ENCODE data around the gene PARP12.

PARP12 gene

DNA sequence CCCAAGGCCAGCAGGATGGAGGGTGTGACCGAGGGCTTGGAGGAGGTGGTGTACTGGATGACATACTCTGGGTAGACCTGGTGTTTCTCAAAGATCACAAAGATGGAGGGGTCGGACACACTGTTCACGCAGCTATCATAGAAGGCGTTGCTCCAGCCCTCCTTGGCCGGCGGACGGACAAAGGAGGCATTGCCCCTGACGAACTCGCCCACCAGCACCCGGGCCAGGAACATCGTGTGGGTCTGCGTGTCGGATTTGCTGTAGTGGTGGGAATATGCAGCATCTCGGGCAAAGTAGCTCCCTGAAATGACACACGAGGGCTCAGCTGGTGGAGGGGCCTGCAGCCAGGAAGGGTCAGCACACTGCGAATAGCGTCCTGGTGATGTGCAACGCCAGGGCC is 38.2 kb downstream of the PARP12 start:
- no peak for DNase-seq (ENCODE audit: low read depth in 2 of 2)
- no peak overlapping the region for H3K4me3 ChIP-seq (replicated peaks in 1 of 2; ENCODE audit: low read depth in 2 of 2, low read length in 2 of 2)
- TF ChIP-seq, protein P1, sequence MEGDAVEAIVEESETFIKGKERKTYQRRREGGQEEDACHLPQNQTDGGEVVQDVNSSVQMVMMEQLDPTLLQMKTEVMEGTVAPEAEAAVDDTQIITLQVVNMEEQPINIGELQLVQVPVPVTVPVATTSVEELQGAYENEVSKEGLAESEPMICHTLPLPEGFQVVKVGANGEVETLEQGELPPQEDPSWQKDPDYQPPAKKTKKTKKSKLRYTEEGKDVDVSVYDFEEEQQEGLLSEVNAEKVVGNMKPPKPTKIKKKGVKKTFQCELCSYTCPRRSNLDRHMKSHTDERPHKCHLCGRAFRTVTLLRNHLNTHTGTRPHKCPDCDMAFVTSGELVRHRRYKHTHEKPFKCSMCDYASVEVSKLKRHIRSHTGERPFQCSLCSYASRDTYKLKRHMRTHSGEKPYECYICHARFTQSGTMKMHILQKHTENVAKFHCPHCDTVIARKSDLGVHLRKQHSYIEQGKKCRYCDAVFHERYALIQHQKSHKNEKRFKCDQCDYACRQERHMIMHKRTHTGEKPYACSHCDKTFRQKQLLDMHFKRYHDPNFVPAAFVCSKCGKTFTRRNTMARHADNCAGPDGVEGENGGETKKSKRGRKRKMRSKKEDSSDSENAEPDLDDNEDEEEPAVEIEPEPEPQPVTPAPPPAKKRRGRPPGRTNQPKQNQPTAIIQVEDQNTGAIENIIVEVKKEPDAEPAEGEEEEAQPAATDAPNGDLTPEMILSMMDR (IDR thresholded peaks at IDR 0.05; ENCODE audit: low read depth, low read length), result no peak

DNA sequence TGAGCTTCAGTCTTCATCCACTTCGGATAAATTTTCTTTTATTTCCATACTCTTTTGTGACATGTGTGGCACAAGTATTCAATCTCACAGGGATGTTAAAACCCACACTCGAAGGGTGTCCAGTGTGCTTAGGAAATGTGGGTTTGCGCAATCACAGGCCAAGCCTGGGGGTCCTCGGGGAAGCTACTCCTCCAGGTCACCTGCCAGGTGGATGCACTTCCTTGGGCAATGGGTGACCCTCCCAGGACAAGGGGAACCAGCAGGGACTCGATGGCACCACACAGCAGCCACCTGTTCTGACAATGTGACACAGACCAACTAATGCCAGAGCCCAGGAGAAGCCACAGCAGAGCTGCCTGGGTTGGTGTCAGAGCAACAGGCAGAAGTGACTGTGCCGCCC is 39.0 kb downstream of the PARP12 start:
- H3K4me3 ChIP-seq (replicated peaks in 1 of 2; ENCODE audit: low read depth in 2 of 2, low read length in 2 of 2), result no peak overlapping the region
- TF ChIP-seq, protein P1 (IDR thresholded peaks at IDR 0.05; ENCODE audit: low read depth, low read length), result no peak
- no peak for DNase-seq (ENCODE audit: low read depth in 2 of 2)

DNA sequence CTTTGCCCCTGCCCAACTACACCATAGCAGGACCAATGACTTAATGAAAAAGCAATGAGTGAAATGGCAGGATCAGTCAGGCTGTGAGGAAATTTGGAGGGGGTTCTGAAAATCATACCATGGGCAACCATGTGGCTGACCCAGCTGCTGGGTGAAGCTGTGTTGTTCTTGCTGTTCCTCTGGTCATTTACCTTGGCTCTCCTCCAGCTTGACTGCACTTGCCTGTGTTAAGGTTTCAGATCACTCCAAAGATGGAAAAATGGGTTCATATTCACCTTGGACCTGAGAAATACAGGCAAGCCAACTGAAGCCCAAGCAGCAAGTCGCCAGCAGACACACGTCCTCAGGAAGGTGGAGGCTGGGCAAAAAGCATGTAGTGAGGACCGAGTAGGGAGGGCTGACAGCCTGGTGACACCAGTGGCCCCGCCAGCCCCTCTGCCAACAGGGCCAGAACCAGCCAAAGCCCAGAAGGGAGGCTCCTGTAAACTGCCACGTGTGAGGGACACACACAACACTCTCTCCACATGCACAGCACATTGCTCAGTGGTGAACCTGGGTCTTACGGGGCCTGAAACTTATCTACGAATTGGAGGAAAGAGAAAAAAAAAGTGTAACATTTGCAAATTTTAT is 40.1 kb downstream of the PARP12 start:
- TF ChIP-seq, protein P1 (IDR thresholded peaks at IDR 0.05; ENCODE audit: low read depth, low read length), result no peak
- DNase-seq (ENCODE audit: low read depth in 2 of 2), result peak in 1 of 2 donors; percentile 49
- H3K4me3 ChIP-seq (replicated peaks in 1 of 2; ENCODE audit: low read depth in 2 of 2, low read length in 2 of 2), result no peak overlapping the region

DNA sequence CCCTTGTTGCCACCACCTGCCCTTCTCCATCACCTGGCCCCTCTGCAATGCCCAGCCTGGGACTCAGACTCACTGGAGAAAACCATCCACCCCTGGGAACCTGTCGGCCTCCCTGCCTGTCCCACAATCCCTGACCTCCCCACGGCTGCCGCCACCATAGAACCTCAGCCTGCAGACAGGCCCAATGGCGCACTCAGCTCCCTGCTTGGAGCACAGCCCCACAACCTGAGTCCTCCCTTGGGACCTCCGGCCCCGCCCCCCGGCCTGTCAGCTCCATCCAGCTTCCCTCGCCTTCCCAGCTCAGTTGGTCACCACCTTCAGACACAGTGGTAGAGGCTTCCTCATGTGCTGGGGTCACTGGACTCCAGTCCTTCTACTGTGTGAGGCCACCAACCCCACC is 41.1 kb downstream of the PARP12 start:
- no peak overlapping the region for H3K4me3 ChIP-seq (replicated peaks in 1 of 2; ENCODE audit: low read depth in 2 of 2, low read length in 2 of 2)
- TF ChIP-seq, protein P1 (IDR thresholded peaks at IDR 0.05; ENCODE audit: low read depth, low read length), result no peak
- DNase-seq (ENCODE audit: low read depth in 2 of 2), result no peak

DNA sequence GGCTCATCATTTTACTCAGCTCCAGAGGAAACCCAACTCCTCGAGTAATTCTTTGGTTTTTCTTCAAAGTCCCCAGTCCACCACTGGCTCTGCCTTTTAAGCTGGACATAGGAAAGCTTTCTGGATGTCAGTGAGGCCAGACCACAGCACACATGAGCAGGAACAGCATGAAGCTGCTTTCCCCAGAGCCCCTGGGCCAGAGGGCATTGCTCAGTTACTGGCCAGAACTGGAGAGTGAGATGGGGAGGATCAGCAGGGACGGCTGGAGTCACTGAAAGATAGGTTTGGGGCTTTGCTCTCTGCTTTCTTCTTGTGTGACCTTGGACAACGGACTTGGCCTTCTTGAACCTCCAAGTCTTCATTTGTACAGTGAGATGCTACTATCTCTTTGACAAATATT is 43.1 kb downstream of the PARP12 start:
- no peak for DNase-seq (ENCODE audit: low read depth in 2 of 2)
- TF ChIP-seq, protein P1 (IDR thresholded peaks at IDR 0.05; ENCODE audit: low read depth, low read length), result no peak
- H3K4me3 ChIP-seq (replicated peaks in 1 of 2; ENCODE audit: low read depth in 2 of 2, low read length in 2 of 2), result no peak overlapping the region

DNA sequence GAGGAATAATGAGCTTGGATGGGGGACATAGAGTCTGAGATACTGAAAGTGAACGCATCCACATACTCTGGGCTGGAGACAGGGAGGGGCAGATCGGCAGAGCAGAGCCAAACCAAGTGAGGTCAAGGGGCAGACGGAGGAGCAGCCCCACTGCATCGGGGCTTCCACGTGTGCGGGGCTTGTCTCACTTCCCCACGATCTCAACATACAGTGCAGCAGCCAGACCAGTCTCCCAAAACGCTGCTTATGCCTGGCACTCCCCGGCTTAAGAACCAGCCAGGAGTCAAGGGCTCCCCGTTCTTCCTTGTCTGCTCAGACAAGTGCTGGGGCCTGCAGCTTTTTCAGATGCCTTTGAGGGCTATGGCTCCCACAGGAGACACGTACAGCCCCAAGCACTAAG is 43.6 kb downstream of the PARP12 start:
- H3K4me3 ChIP-seq (replicated peaks in 1 of 2; ENCODE audit: low read depth in 2 of 2, low read length in 2 of 2), result no peak overlapping the region
- DNase-seq (ENCODE audit: low read depth in 2 of 2), result no peak
- TF ChIP-seq, protein P1 (IDR thresholded peaks at IDR 0.05; ENCODE audit: low read depth, low read length), result no peak

Measured in cardiac fibroblast (primary cell).